H1 (cell line): ENCODE results near the gene GATAD2B. TPM values are rescaled to one million over a fixed set of nuclear protein-coding genes. Genes with fewer than 3 reads are reported as not detected.

Source experiments
- CTCF ChIA-PET: fragments of 300-600 bp; sonication (Branson Sonifier 250); formaldehyde crosslinking; loops from one replicate; lab custom pipeline; 2021; ENCODE audit not compliant: partially characterized antibody; lab: Charles Lee
- POLR2A ChIA-PET: fragments of 300-600 bp; sonication (Branson Sonifier 250); formaldehyde crosslinking; loops from one replicate; lab custom pipeline; 2021; ENCODE audit warnings: inconsistent platforms; ENCODE audit not compliant: partially characterized antibody; lab: Charles Lee
- DNase-seq, 2 experiments: peaks; one replicate each; pipeline versions ENCODE4 v3.0.0 to v3.0.0-alpha.2; 2010 to 2022; ENCODE audit warnings: low spot score in 2 of 2, low read depth in 1 of 2, mixed read lengths in 1 of 2
- FAIRE-seq: peaks from 2 replicates; lab custom pipeline; 2011; peaks lifted over from hg19 to GRCh38; lab: Jason Lieb, UNC
- H2AFZ ChIP-seq: 2 replicates; pipeline ENCODE4 v1.8.1; 2012; ENCODE audit warnings: low read length, inconsistent platforms
- H2AK5ac ChIP-seq: 2 replicates; pipeline ENCODE4 v1.6.1; 2013; ENCODE audit warnings: low read depth, low read length
- H2BK120ac ChIP-seq: replicated peaks from 2 replicates; pipeline ENCODE3; 2013; ENCODE audit warnings: low read depth, low read length, inconsistent platforms
- H2BK12ac ChIP-seq: 2 replicates; pipeline ENCODE4 v1.6.1; 2013; ENCODE audit warnings: low read depth, low read length
- H2BK15ac ChIP-seq: 2 replicates; pipeline ENCODE4 v1.6.1; 2013; ENCODE audit warnings: low read length
- H2BK20ac ChIP-seq: 2 replicates; pipeline ENCODE4 v1.6.1; 2013; ENCODE audit warnings: low read length
- H2BK5ac ChIP-seq: 2 replicates; pipeline ENCODE4 v1.6.1; 2013; ENCODE audit warnings: low read depth, low read length
- H3K14ac ChIP-seq: 2 replicates; pipeline ENCODE4 v1.6.1; 2013; ENCODE audit warnings: inconsistent platforms; ENCODE audit not compliant: insufficient read length
- H3K18ac ChIP-seq: 2 replicates; pipeline ENCODE4 v1.6.1; 2013; ENCODE audit warnings: low read length; ENCODE audit errors: extremely low read depth
- H3K23ac ChIP-seq: 2 replicates; pipeline ENCODE4 v1.6.1; 2013; ENCODE audit warnings: inconsistent platforms; ENCODE audit not compliant: insufficient read length
- H3K23me2 ChIP-seq: 2 replicates; pipeline ENCODE4 v1.6.1; 2013; ENCODE audit warnings: low read depth, low read length
- H3K27ac ChIP-seq: 2 replicates; pipeline ENCODE4 v1.6.1; 2011; ENCODE audit warnings: low read depth, low read length, inconsistent platforms
- H3K27me3 ChIP-seq, 4 experiments: replicated peaks in 1 of 4; 1 replicate in 1 of 4; 2 replicates in 3 of 4; pipeline versions ENCODE4 v1.6.1 to v1.8.1; 2011 to 2013; ENCODE audit warnings: low read length in 3 of 4, mild to moderate bottlenecking in 3 of 4, inconsistent platforms in 2 of 4, mixed read lengths in 2 of 4, moderate library complexity in 1 of 4; ENCODE audit not compliant: control insufficient read depth in 3 of 4, insufficient read depth in 3 of 4; ENCODE audit errors: extremely low read depth in 1 of 4
- H3K36me3 ChIP-seq, 4 experiments: 2 replicates each; pipeline versions ENCODE4 v1.6.1 to v1.8.1; 2011 to 2013; ENCODE audit warnings: mild to moderate bottlenecking in 4 of 4, low read length in 3 of 4, moderate library complexity in 2 of 4, control low read depth in 1 of 4, inconsistent platforms in 1 of 4; ENCODE audit not compliant: insufficient read depth in 4 of 4, control insufficient read depth in 2 of 4
- H3K4ac ChIP-seq: replicated peaks from 2 replicates; pipeline ENCODE3; 2013; ENCODE audit warnings: low read length, low read depth, mixed read lengths, inconsistent platforms; ENCODE audit not compliant: insufficient read length
- H3K4me1 ChIP-seq, 4 experiments: replicated peaks in 1 of 4; 1 replicate in 1 of 4; 2 replicates in 3 of 4; pipeline versions ENCODE4 v1.6.1 to v1.8.1; 2011 to 2013; ENCODE audit warnings: low read length in 3 of 4, inconsistent platforms in 2 of 4, mixed read lengths in 1 of 4; ENCODE audit not compliant: insufficient read depth in 4 of 4, control insufficient read depth in 3 of 4
- H3K4me2 ChIP-seq, 2 experiments: 2 replicates each; pipeline versions ENCODE4 v1.6.1 to v1.8.1; 2011 to 2013; ENCODE audit warnings: low read depth in 2 of 2, low read length in 2 of 2, control low read depth in 1 of 2, inconsistent platforms in 1 of 2, mild to moderate bottlenecking in 1 of 2; ENCODE audit not compliant: insufficient read depth in 1 of 2
- H3K4me3 ChIP-seq, 4 experiments: fragments of 200-600, 300-600 bp in 1 of 4; sonication (generic), shearing (Covaris generic), sonication (Bioruptor Twin) in 1 of 4; 2 replicates each; pipeline versions ENCODE4 v1.5.1 to v1.8.1; 2011 to 2016; ENCODE audit warnings: low read length in 4 of 4, low read depth in 3 of 4, control low read depth in 2 of 4, inconsistent platforms in 2 of 4, mild to moderate bottlenecking in 2 of 4, mixed read lengths in 1 of 4, moderate library complexity in 1 of 4; ENCODE audit not compliant: insufficient read depth in 2 of 4; ENCODE audit errors: extremely low read depth in 1 of 4
- H3K56ac ChIP-seq: replicated peaks from 2 replicates; pipeline ENCODE3; 2013; ENCODE audit warnings: low read depth, mild to moderate bottlenecking, mixed read lengths, low read length, inconsistent platforms; ENCODE audit not compliant: insufficient read length
- H3K79me1 ChIP-seq: 2 replicates; pipeline ENCODE4 v1.6.1; 2013; ENCODE audit warnings: low read depth, low read length, control low read depth
- H3K79me2 ChIP-seq, 2 experiments: 2 replicates each; pipeline versions ENCODE4 v1.6.1 to v1.8.1; 2012 to 2013; ENCODE audit warnings: low read length in 2 of 2, mild to moderate bottlenecking in 2 of 2, inconsistent platforms in 1 of 2; ENCODE audit not compliant: insufficient read depth in 2 of 2, control insufficient read depth in 1 of 2
- H3K9ac ChIP-seq, 4 experiments: replicated peaks in 1 of 4; 1 replicate in 1 of 4; 2 replicates in 3 of 4; pipeline versions ENCODE4 v1.6.1 to v1.8.1; 2011 to 2013; ENCODE audit warnings: low read depth in 3 of 4, low read length in 3 of 4, control low read depth in 2 of 4, mild to moderate bottlenecking in 2 of 4, moderate library complexity in 2 of 4, inconsistent platforms in 1 of 4; ENCODE audit errors: extremely low read depth in 1 of 4
- H3K9me3 ChIP-seq, 2 experiments: 2 replicates each; pipeline versions ENCODE4 v1.6.1 to v1.8.1; 2012 to 2013; ENCODE audit warnings: mild to moderate bottlenecking in 2 of 2, moderate library complexity in 2 of 2, control low read depth in 1 of 2, inconsistent platforms in 1 of 2, low read depth in 1 of 2, low read length in 1 of 2, mixed read lengths in 1 of 2; ENCODE audit not compliant: insufficient read depth in 2 of 2
- H4K20me1 ChIP-seq, 2 experiments: replicated peaks in 1 of 2; 2 replicates each; pipeline versions ENCODE3 to v1.8.1; 2011 to 2013; ENCODE audit warnings: inconsistent platforms in 2 of 2, low read length in 2 of 2, mild to moderate bottlenecking in 1 of 2; ENCODE audit not compliant: insufficient read depth in 2 of 2, control insufficient read depth in 1 of 2
- H4K5ac ChIP-seq: 2 replicates; pipeline ENCODE4 v1.6.1; 2013; ENCODE audit warnings: low read length, low read depth, mixed read lengths, inconsistent platforms; ENCODE audit not compliant: insufficient read length
- H4K8ac ChIP-seq: 2 replicates; pipeline ENCODE4 v1.8.0; 2013; ENCODE audit warnings: mild to moderate bottlenecking, moderate library complexity, low read length, inconsistent platforms; ENCODE audit not compliant: insufficient read depth; ENCODE audit errors: extremely low read depth
- H4K91ac ChIP-seq: replicated peaks from 2 replicates; pipeline ENCODE3; 2013; ENCODE audit warnings: low read length, mixed read lengths, inconsistent platforms; ENCODE audit not compliant: insufficient read length
- EZH2 ChIP-seq: fragments of 200-600 bp; sonication (generic); IDR thresholded peaks from 2 replicates; pipeline ENCODE4 v1.7.1; 2012; ENCODE audit warnings: low read depth, mild to moderate bottlenecking, moderate library complexity, low read length, inconsistent platforms; ENCODE audit not compliant: severe bottlenecking
- GABPA ChIP-seq: IDR thresholded peaks from 2 replicates; pipeline ENCODE4 v1.6.1; 2011; ENCODE audit warnings: mild to moderate bottlenecking, low read length, moderate library complexity, borderline replicate concordance; ENCODE audit not compliant: insufficient read depth
- KDM4A ChIP-seq: IDR thresholded peaks from one replicate; pipeline ENCODE4 v1.7.1; 2012; ENCODE audit warnings: low read depth, mild to moderate bottlenecking, moderate library complexity, low read length, inconsistent platforms; ENCODE audit not compliant: severe bottlenecking
- POLR2AphosphoS5 ChIP-seq: IDR thresholded peaks from 2 replicates; pipeline ENCODE4 v1.6.1; 2011; ENCODE audit warnings: low read depth, low read length
- POU5F1 ChIP-seq: IDR thresholded peaks from 2 replicates; pipeline ENCODE4 v1.6.1; 2011; ENCODE audit warnings: low read depth, mild to moderate bottlenecking, low read length, moderate library complexity
- RAD21 ChIP-seq, 2 experiments: IDR thresholded peaks in 1 of 2; conservative IDR thresholded peaks in 1 of 2; 2 replicates each; pipeline ENCODE4 v1.6.1; 2011; ENCODE audit warnings: low read depth in 2 of 2, low read length in 2 of 2, improper control_type of control experiment in 1 of 2, inconsistent platforms in 1 of 2, mild to moderate bottlenecking in 1 of 2, moderate library complexity in 1 of 2
- RFX5 ChIP-seq: IDR thresholded peaks from 2 replicates; pipeline ENCODE4 v1.6.1; 2011; ENCODE audit warnings: low read depth, low read length, improper control_type of control experiment, borderline replicate concordance
- SIRT6 ChIP-seq: IDR thresholded peaks from one replicate; pipeline ENCODE4 v1.7.1; 2012; ENCODE audit warnings: low read length, inconsistent platforms
- WGBS, 2 experiments: shearing (Covaris generic) in 1 of 2; methylation state at CpG; one replicate each; pipeline versions ENCODE4 v1.1.6 to v1.1.7; 2013 to 2015; ENCODE audit warnings: low lambda C conversion rate in 2 of 2, mixed read lengths in 2 of 2, inconsistent platforms in 1 of 2, low coverage in 1 of 2, missing lambda C conversion rate in 1 of 2; ENCODE audit not compliant: insufficient replicate concordance in 2 of 2, insufficient coverage in 1 of 2, insufficient read length in 1 of 2; ENCODE audit errors: extremely low coverage in 1 of 2, missing lambda C conversion rate in 1 of 2; 5-methylcytosine and 5-hydroxymethylcytosine counted together
- polyA plus RNA-seq, 7 experiments: library from polyadenylated mRNA; depleted of rRNA in 3 of 7; stranded (reverse) in 5 of 7; unstranded in 2 of 7; fragments of >200 nt in 5 of 7; fragments of 200-250 nt in 2 of 7; gene quantifications; 1 replicate in 5 of 7; 2 replicates in 1 of 7; 4 replicates in 1 of 7; pipeline versions ENCODE4 v1.2.1 to v1.2.3, GENCODE V29; 2011 to 2013; ENCODE audit warnings: missing spikeins in 2 of 7, mixed read lengths in 2 of 7
- total RNA-seq: library from RNA; stranded (reverse); fragmentation: NEBNext Ultra II Directional; extraction: Animal tissue kit (Norgen Biotek cat#: 25700); gene quantifications from 2 replicates; pipeline ENCODE4 v1.2.1, GENCODE V29; 2021

The GATAD2B gene
- total and polyA plus RNA-seq, 2 of the 8 experiments (the other 6 are each of a cell fraction or from before 2014, with no cell fraction given), result 8.4 to 39.1 TPM

DNA sequence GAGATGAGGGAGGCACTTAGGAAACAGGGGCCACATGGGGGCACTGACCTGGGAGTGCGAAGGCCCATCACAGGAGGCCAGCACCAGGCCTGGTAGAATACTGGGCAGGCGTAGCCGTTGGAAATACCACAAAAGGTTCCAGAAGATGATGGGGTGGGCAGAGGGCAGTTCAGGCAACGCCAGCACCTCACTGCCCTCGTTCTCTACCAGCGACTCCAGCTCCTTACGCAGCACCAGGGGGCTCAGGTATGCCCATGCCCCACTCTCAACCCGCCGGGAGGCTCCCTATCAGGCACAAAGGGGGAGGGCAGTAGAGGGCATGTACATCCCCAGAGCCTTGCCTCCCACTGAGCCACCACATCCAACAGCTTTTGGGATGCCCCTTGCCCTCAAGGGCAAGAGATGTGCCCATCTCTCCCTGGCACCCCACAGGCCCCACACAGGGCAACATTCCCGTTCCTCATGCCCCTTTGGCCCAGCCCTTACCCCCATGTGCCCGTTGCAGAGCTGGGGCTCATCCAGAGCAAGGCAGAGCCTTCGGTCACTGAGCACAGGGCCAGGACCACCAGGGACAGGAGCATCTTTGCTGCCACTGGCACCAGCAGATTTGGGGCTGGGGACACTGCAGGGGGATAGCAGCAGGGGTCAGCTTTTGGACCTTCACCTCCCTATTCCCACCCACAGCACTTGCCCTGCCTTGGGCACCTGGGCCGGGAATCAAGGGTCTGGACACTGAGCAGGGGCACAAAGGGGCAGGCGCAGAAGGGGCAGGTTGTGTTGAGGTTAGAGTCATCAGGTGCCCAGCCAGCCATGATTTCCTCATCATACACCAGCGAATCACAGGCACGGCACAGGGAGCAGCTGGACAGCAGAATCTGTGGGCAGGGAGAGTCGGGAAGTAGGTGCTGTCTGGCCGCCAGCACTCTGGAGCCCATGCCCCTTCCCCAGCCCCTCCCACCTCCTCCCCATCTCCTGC is 9.7 kb upstream of the GATAD2B start:
- no peak overlapping the region for H2AK5ac ChIP-seq
- H3K14ac ChIP-seq, result no peak overlapping the region
- no peak overlapping the region for H3K4me2 ChIP-seq
- H4K5ac ChIP-seq, result no peak overlapping the region
- H3K56ac ChIP-seq, result no peak overlapping the region
- no peaks in the 10 kb centered on the region for H3K79me2 ChIP-seq
- H2BK20ac ChIP-seq, result no peak overlapping the region
- 93% methylated on average over 18 of the region's 18 CpGs; no CpG with 5 or more reads in 1 of the 2 experiments for WGBS, 2 experiments
- no peaks in the 10 kb centered on the region; the same call in 1 of the 2 replicates for H3K23me2 ChIP-seq
- no peak overlapping the region for H2BK15ac ChIP-seq
- H3K27me3 ChIP-seq, result no peaks in the 10 kb centered on the region
- TF ChIP-seq POU5F1 (no peak), RAD21 (IDR thresholded peaks at IDR 0.05 in 1 of 2, conservative IDR thresholded peaks at IDR 0.05 in 1 of 2; ENCODE audit: low read depth in 2 of 2, low read length in 2 of 2) (no peak), RFX5 (no peak), EZH2 (no peak), POLR2AphosphoS5 (no peak), GABPA (no peak), SIRT6 (no peak), KDM4A (no peak)
- H3K27ac ChIP-seq, result no peak overlapping the region
- H3K4me3 ChIP-seq, result no peak overlapping the region
- no peaks in the 10 kb centered on the region; the same call in 1 of the 2 replicates for H3K79me1 ChIP-seq
- H3K4me1 ChIP-seq, result no peaks in the 10 kb centered on the region
- H3K9me3 ChIP-seq, result no peaks in the 10 kb centered on the region
- H4K8ac ChIP-seq, result no peak overlapping the region
- no peak for FAIRE-seq
- no peak overlapping the region for H2BK5ac ChIP-seq
- peaks cover 9 to 52% (median 40%) of the 10 kb centered on the region in 4 experiments for H3K36me3 ChIP-seq
- peaks cover 0 to 8% of the 10 kb centered on the region in 2 experiments for H4K20me1 ChIP-seq
- no peak for DNase-seq
- H3K23ac ChIP-seq, result no peak overlapping the region
- H2BK12ac ChIP-seq, result no peak overlapping the region
- ChIA-PET POLR2A (interaction anchor here (0.7 to 5.1 kb wide), 8 partner anchors 13 to 248 kb away, joined by 3 to 46 read pairs (median 6); partner anchors contain the start of genes DENND4B, JTB, RPS27 and SLC39A1), CTCF (interaction anchor here (0.7 kb wide), 1 partner anchor 12 kb away, joined by 3 read pairs; no protein-coding TSS in a partner anchor)
- H3K9ac ChIP-seq, result no peak overlapping the region
- H4K91ac ChIP-seq, result no peak overlapping the region
- H2AFZ ChIP-seq, result no peak overlapping the region
- no peak overlapping the region for H3K4ac ChIP-seq
- H3K18ac ChIP-seq, result no peak overlapping the region
- H2BK120ac ChIP-seq, result no peak overlapping the region
